NCI-H460 (cell line): ENCODE results near the gene LCP2. TPM values are rescaled to one million over a fixed set of nuclear protein-coding genes. Genes with fewer than 3 reads are reported as not detected.
A peak's percentile ranks its signal among the peaks of the same experiment; 100 is the strongest.
"Not testable (repeated sequence)": the region's sequence is repeated elsewhere in the genome, so short reads cannot be mapped to it uniquely, and the experiment has no call there.

ENCODE experiments used
- DNase-seq: peaks from one replicate; pipeline ENCODE4 v3.0.0-alpha.2; 2016; ENCODE audit warnings: low read depth; ENCODE audit errors: extremely low read depth
- total RNA-seq: library from RNA; depleted of rRNA; stranded (reverse); fragments of >200 nt; shearing (Covaris generic); gene quantifications from 2 replicates; pipeline ENCODE4 v1.2.3, GENCODE V29; 2014

Gene LCP2
- total RNA-seq, 1 experiment from 2014 or later, result not detected

DNA sequence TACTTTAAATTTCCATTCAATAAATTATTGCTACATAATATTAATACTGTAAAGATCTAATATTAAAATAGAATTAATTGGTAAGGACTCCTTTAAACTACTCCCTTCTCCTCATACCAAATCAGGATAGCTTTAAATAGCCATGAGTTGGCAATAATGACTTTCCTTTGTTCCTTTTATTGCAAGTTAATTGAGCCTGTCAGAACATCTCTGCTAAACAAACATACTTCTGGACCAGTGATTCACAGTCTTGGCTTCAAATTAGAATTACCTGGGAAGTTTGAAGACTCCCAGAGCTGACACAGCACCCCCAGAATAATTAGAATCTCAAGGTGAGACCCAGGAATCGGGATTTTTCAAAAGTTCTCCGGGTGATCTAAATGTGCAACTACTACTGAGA is 46.1 kb downstream of the LCP2 start:
- no peak for DNase-seq

- no peak for DNase-seq
Measured at GRCh38 chr5:170250810-170251317, 46.7 kb downstream of the LCP2 start.

DNA sequence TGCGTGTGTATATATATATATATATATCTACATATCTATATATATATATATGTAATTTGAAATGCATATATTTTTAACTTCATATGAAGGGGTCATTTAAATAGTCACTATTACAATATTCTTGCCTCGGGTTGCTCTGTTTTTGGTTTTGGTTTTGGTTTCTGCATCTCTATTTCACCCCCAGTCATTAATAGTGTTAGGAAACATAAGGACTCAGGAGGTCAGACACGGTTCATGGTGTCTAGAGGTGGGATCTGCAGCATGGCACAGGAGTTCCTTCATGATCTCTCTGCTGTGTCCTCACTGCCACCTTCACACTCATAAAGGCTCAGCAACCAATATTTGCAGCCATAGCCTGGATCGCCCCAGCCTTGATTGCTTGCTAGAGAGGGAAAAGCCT is 48.2 kb downstream of the LCP2 start:
- no peak for DNase-seq

- DNase-seq, result not testable (repeated sequence)
Measured at GRCh38 chr5:170248931-170249227, 48.7 kb downstream of the LCP2 start.

- no peak for DNase-seq
Measured at GRCh38 chr5:170248172-170248930, 49.2 kb downstream of the LCP2 start.

DNA sequence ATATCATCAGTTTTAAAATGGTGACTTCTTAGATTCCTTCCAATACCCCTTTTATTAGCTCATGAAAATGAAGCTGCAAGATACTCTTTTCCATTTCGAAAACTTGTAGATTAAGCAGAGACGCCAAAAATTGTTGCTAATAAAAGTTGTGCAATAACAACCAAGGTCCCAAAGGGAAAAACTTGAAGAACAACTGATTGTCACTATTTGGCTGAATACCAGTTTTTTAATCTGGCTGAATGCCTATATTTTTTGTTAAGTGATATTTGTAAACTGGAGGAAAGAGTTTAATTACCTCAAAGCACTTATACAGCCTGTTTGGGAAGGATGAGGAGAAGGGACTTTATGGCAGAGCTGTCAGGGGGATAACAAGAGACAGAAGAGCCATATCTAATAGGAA is 50.2 kb downstream of the LCP2 start:
- DNase-seq, result no peak

DNA sequence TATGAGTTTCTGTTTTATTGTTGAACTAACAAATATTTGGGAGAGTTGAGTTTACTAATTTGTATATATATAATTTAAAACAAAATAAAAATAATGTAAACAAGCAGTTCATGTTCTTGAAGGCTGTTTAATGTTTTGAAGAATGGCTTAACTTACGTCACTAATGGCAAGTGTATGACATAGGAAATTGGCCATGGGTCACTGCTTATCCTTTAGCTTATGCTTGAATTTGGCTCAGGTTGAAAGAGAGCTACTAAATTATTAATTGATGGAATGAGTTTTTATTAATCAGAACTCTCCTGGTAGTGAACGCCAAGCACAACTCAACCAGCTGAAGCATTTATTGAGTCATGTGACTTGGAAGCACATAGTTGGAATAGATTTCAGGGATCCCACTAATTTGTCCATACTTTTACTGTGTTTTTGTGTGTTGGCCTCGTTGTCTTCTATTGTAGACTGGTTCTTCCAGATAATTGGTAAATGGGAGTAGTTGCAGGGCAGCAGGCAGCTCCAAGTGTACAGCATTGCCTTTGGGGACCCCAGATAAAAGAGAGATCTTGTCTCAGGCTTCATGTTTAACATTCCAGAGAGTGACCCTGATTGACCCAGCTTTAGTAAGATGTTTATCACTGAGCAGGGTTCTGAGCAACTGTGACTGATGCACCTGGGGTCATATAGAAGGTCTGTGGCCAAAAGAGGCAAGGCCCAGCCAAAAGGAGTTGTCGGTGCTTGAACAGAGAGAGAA is 51.3 kb downstream of the LCP2 start:
- no peak for DNase-seq

GRCh38 chr5:170245436-170245835 is 52.1 kb downstream of the LCP2 start:
- DNase-seq, result not testable (repeated sequence)

GRCh38 chr5:170238456-170239196 is 59.0 kb downstream of the LCP2 start:
- DNase-seq, result no peak

DNA sequence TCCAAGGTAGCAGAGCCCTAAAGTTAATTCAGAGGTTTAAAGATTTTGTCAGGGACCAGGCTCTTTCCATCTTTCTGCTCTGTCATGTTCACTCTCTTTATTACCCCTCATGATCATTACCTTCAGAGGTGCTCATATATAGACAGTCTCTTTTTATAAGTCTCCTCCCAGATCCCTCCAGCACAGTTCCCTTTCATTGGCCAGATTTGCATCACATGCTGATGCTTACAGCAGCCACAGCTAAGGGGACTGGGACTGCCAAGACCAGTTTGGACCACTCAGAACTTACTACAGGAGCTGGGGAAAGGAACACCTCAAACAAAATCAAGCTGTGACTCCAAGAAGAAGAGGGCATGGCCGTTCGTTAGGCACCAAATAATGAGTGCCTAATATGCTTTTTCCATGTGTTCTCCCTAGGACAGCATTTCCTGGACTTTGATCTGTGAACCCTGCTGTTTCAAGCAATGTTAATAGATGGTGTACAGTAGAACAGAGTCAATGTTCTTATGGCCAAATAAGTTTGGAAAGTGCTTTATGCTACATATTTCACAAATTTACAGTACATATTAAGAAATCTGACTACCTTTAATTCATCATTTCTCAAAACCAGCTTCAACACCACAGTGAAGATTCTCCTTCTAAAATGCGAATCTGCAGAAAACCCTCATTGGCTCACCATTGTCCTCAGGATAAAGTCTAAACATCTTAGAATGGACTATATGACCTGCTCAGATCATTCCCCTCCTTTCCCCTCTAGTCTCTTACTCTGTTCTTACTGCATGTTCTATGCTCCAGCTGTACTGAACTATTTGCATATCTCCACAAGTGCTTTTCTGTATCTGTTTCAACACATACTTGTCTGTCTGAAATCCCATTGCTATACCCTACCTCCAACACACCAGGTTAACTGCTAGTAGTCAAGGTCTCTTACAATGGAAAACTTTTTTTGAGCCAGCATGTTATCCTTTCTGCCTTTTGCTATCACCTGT is 61.4 kb downstream of the LCP2 start:
- DNase-seq, result no peak

- no peak for DNase-seq
Measured at GRCh38 chr5:170233358-170233892, 64.2 kb downstream of the LCP2 start.

DNA sequence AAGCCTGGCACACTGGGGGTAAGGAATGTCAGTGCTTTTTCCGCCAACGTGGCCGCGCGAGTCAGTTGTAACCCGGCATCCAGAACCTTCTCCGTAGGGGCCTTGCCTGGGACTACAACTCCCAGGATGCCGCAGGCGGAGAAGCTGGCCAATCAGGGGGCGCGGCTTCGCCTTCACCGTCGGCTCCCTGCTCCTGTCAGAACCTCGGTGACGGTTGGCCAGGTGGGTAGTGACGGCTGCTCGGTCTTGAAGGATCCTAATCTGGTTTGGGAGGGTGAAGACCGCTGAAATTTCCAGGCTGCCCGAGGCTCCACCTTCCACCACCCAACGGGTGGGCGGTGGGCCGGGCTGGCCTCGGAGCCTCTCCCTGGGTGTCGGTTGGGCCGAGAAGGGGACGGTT is 64.8 kb downstream of the LCP2 start, which contains the start of gene C5orf58:
C5orf58 (plus strand) TSS at position 200 of the 400 bp plus-strand sequence. CDS start 1,992 bp downstream, outside the sequence.
- no peak for DNase-seq

DNA sequence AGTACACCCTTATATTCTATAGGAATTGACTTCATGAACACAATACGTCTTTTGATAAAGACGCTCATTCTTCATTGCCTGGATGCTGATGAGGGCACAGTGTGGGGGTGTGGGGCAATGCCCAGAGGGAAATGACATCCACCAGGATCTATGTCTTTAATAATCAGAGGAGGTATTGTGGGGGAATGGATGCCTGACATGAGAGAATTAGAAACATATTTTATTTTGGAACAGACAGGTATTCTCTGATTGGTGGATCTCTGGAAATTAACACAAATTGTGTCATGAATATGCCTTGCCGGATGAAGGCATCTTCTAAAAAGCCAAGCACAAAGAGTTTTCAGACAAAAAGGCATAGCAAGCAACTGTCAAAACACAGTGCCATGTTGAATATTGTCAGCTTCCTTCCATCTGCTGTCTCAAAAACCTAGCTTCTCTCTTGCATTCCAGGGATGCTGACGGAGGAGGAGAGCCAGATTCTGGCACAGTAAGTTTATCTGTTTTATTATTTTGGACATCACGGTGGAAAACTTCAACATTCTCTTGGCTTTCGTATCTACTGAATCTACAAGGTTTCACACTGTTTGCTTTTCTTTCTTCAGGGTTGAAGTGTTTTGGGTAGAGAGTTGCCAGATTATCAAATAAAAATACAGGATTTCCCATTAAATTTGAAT is 68.7 kb downstream of the LCP2 start:
- DNase-seq, result no peak

DNA sequence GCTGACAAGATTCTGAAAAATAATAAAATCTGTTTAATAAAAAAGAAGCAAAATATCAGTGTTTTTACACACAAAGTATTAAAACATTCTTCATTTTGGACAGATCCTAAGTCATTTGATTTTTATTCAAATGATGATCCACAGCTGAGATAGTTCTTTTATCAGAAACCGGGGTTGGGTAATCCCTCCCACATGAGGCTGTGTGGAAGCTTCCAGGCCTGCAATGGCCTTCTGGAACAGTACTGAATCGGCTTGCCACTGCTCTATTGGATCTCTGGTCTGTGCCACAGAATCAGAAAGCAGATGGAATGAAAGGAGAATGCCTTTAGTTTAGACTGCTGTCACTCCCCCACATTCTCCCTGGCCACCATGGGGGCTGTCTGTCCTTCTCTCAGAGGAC is 70.9 kb downstream of the LCP2 start:
- no peak for DNase-seq

DNA sequence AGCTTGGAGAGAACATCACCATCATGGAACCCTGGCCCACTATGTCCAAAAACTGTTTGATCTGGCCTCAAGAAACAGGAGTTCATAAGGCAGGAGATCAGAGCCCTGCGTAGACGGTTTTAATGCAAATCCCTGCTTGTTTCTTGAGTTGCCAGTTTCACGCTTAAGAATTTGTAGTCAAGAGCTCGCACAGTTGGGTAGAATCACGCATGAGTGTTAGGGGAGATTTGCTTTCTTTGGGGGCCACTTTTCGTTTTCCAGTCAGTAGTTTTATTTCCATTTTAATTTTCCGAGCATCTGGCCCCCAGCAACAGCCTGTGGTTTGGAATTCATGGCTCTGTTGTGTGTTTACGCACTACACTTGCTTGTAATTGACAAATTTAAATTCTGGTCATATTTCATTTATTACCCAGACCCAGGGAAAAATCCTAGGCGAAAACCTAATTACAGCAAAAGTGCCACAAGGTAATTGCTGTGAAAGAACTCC is 71.4 kb downstream of the LCP2 start:
- DNase-seq, result no peak

DNA sequence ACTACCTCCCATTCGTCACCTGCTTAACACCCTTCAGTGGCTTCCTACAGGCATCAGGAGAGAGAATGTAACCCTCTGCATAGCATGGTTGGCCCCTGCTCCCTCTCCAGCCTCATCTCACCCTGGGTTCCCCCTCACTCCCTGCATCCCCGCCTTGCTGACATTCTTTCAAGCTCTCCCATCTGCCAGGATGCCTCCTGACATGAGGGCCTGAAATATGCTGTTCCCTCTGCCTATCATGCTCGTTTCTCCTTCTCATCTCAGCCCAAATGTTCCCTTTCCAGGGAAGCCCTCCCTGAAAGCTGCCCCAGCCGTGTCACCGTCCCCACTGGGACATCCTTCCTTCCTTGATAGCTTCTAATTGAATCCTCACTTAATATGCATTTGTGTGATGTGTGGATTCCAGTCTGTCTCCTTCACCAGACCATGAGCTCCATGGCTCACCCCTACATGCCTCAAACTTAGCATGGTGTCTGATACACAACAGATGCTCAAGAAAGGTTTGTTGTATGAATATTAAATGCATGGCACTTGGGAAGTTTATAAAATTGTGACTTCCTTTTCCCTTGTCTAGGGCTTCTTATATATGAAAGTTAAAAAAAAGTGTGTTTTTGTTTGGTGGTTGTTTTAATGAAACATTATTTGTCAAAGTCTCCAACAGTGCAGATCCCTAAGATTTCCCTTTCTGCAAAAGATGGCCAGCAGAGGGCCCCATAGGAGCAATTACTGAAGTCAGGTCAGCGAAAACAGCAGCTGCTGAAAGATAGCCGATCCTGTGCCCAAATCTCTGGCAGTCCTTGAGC is 72.0 kb downstream of the LCP2 start:
- peak; percentile 58 for DNase-seq

GRCh38 chr5:170223906-170224305 is 73.7 kb downstream of the LCP2 start:
- DNase-seq, result no peak

DNA sequence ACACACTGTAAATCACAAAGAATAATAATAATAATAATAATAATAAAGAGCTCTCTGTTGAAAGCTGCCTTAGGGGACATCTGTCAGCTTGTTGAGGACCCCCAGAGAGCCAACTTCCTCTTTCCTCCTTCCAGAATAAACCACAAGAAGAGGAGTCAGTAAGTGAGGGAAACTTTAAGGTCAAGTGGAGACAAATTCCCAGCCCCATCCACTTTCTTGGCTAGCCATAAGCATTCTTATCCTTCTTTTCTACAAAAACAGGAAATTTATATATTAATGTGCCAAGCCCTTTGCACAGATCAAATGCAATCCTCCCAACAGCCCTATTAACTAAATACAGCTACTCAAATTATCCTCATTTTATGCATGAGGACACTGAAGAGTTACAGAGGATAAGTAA is 74.2 kb downstream of the LCP2 start:
- DNase-seq, result no peak
